Measurements from ENCODE around the gene UBE2E2. TPM values are rescaled to one million over a fixed set of nuclear protein-coding genes. Genes with fewer than 3 reads are reported as not detected.

The UBE2E2 gene
- total RNA-seq, 1 experiment from 2014 or later = 38.6 TPM

DNA sequence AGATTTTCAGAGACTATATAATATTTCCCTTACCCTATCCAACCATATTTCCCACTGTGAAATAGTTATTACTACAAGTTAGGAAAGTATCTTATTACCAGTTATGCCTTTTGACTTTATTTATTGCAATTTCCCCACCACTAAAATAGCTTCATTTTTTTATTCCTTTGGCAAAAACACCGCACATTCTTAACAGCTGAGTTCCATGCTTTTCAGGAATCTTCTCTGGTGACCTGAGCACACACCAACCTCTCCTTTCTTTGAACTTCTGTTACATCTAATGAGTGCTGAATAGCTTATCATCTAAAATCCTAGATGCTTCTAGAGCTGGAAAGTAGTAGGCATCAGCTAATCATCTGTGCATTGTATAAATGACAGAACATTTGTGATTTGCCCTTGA lies 99.1 kb downstream of the UBE2E2 start:
- H4K20me1 ChIP-seq (ENCODE audit: control insufficient read depth, insufficient read depth, insufficient read length) = no peaks in the 10 kb centered on the region
- H3K14ac ChIP-seq (ENCODE audit: insufficient read depth, low read length) = no peak overlapping the region
- no peak overlapping the region for H3K18ac ChIP-seq (ENCODE audit: insufficient read length, low read depth, low read length)
- no peak overlapping the region for H2BK5ac ChIP-seq (ENCODE audit: insufficient read length, low read length)
- H2BK15ac ChIP-seq (ENCODE audit: low read depth, low read length) = no peak overlapping the region
- H2AFZ ChIP-seq (ENCODE audit: low read length) = no peak overlapping the region
- H3K79me2 ChIP-seq (ENCODE audit: insufficient read depth, low read length) = no peaks in the 10 kb centered on the region; the same call in 1 of the 2 replicates
- DNase-seq = no peak
- no peaks in the 10 kb centered on the region for H3K27me3 ChIP-seq (ENCODE audit: insufficient read depth, low read length)
- H3K79me1 ChIP-seq (ENCODE audit: insufficient read depth, low read depth, low read length, poor library complexity, severe bottlenecking) = peaks cover 3% of the 10 kb centered on the region
- no peak overlapping the region for H2AK5ac ChIP-seq (ENCODE audit: insufficient read length, low read length)
- no peak overlapping the region for H3T11ph ChIP-seq (ENCODE audit: low read length)
- no peaks in the 10 kb centered on the region for H3K23me2 ChIP-seq (ENCODE audit: insufficient read length, low read depth, low read length, poor library complexity, severe bottlenecking)
- no peaks in the 10 kb centered on the region for H3K9me3 ChIP-seq (ENCODE audit: control insufficient read depth, low read depth, low read length)
- no peak overlapping the region for H2BK20ac ChIP-seq (ENCODE audit: low read depth, low read length, poor library complexity, severe bottlenecking)
- H2BK120ac ChIP-seq (ENCODE audit: low read depth, low read length, poor library complexity, severe bottlenecking) = no peak overlapping the region
- H4K8ac ChIP-seq (replicated peaks; ENCODE audit: insufficient read length, low read depth, low read length) = no peak overlapping the region
- H3K23ac ChIP-seq (ENCODE audit: insufficient read length, low read depth, low read length) = no peak overlapping the region
- Mint-ChIP-seq H3K9me3 (peaks cover 0 to 10% of the 10 kb centered on the region in 2 experiments; a peak in 4 of 5 replicates), H3K27ac (no peak overlapping the region), H3K4me1 (no peaks in the 10 kb centered on the region; a peak in 1 of 4 replicates), H3K4me3 (no peak overlapping the region), H3K27me3 (ENCODE audit: low read depth) (no peaks in the 10 kb centered on the region), H3K36me3 (ENCODE audit: insufficient read depth in 1 of 3, low read depth in 3 of 3) (0 out of 7 replicates have a peak, but pooled peaks cover 0 to 1% (median 0%) of the 10 kb centered on the region in 3 experiments)
- H3K4me1 ChIP-seq (ENCODE audit: insufficient read depth, low read length) = no peaks in the 10 kb centered on the region; the same call in 1 of the 2 replicates
- no CpG with 5 or more reads among the region's 1 CpG for WGBS (ENCODE audit: extremely low coverage, insufficient read length, low lambda C conversion rate)
- no peak overlapping the region for H4K5ac ChIP-seq (ENCODE audit: insufficient read length, low read depth, low read length)
- TF ChIP-seq, protein P1, sequence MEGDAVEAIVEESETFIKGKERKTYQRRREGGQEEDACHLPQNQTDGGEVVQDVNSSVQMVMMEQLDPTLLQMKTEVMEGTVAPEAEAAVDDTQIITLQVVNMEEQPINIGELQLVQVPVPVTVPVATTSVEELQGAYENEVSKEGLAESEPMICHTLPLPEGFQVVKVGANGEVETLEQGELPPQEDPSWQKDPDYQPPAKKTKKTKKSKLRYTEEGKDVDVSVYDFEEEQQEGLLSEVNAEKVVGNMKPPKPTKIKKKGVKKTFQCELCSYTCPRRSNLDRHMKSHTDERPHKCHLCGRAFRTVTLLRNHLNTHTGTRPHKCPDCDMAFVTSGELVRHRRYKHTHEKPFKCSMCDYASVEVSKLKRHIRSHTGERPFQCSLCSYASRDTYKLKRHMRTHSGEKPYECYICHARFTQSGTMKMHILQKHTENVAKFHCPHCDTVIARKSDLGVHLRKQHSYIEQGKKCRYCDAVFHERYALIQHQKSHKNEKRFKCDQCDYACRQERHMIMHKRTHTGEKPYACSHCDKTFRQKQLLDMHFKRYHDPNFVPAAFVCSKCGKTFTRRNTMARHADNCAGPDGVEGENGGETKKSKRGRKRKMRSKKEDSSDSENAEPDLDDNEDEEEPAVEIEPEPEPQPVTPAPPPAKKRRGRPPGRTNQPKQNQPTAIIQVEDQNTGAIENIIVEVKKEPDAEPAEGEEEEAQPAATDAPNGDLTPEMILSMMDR (conservative IDR thresholded peaks at IDR 0.05) = no peak
- no peak overlapping the region for H2BK12ac ChIP-seq (ENCODE audit: insufficient read length, low read depth, low read length)
- no peak overlapping the region for H3K27ac ChIP-seq (ENCODE audit: insufficient read length, low read depth, low read length)
- H3K56ac ChIP-seq (ENCODE audit: insufficient read length, low read depth, low read length) = no peak overlapping the region
- no peak overlapping the region for H3K4ac ChIP-seq (ENCODE audit: low read depth, low read length)
- no peak overlapping the region for H3K4me2 ChIP-seq (ENCODE audit: insufficient read depth, insufficient read length, low read length)
- H3K9ac ChIP-seq (ENCODE audit: extremely low read depth, insufficient read length, low read length) = no peak overlapping the region
- no peak overlapping the region for H4K91ac ChIP-seq (ENCODE audit: insufficient read length, low read depth, low read length)

All from H9 (cell line).